Suprapubic skin (tissue), 4 donors: ENCODE results near the gene MRRF. TPM values are rescaled to one million over a fixed set of nuclear protein-coding genes. Genes with fewer than 3 reads are reported as not detected.

ENCODE experiments used
- DNase-seq, 2 donors: peaks; one replicate each; pipeline ENCODE4 v3.0.0-alpha.2; 2019; ENCODE audit warnings: low spot score in 2 of 2
- H3K27ac ChIP-seq: fragments of 200-600 bp; sonication (generic); one replicate; pipeline ENCODE4 v1.5.1; 2019
- H3K27me3 ChIP-seq: fragments of 200-600 bp; sonication (generic); one replicate; pipeline ENCODE4 v1.5.1; 2019
- H3K36me3 ChIP-seq: fragments of 200-600 bp; sonication (generic); one replicate; pipeline ENCODE4 v1.5.1; 2019
- H3K4me1 ChIP-seq: fragments of 200-600 bp; sonication (generic); one replicate; pipeline ENCODE4 v1.5.1; 2019
- H3K4me3 ChIP-seq: fragments of 200-600 bp; sonication (generic); one replicate; pipeline ENCODE4 v1.5.1; 2019; ENCODE audit warnings: mild to moderate bottlenecking
- H3K9me3 ChIP-seq: fragments of 200-600 bp; sonication (generic); one replicate; pipeline ENCODE4 v1.5.1; 2019
- EP300 ChIP-seq: sonication (generic); formaldehyde crosslinking; IDR thresholded peaks from one replicate; pipeline ENCODE4 v1.6.1; 2017; ENCODE audit warnings: antibody characterized with exemption
- POLR2A ChIP-seq, 2 donors: fragments of 450-650 bp; IDR thresholded peaks; one replicate each; pipeline ENCODE4 v1.6.1; 2017; ENCODE audit warnings: antibody characterized with exemption in 2 of 2, mild to moderate bottlenecking in 2 of 2, moderate library complexity in 2 of 2
- POLR2AphosphoS5 ChIP-seq, 3 donors: sonication (generic); formaldehyde crosslinking; IDR thresholded peaks; one replicate each; pipeline ENCODE4 v1.6.1; 2017; ENCODE audit warnings: antibody characterized with exemption in 3 of 3
- WGBS: methylation state at CpG from one replicate; pipeline ENCODE4 v1.1.5; 2018; 5-methylcytosine and 5-hydroxymethylcytosine counted together
- total RNA-seq, 4 donors: library from RNA; depleted of rRNA; stranded (reverse); fragments of >200 nt; gene quantifications; one replicate each; pipeline ENCODE4 v1.1.0, GENCODE V29; 2016
- TF ChIP-seq, protein P1 (sequence below), 2 donors: fragments of 200-600 bp in 1 of 2; fragments of 450-650 bp in 1 of 2; sonication (generic) in 1 of 2; IDR thresholded peaks; one replicate each; pipeline ENCODE4 v1.5.1; 2016 to 2019; ENCODE audit warnings: antibody characterized with exemption in 2 of 2, mild to moderate bottlenecking in 1 of 2, moderate library complexity in 1 of 2

Gene MRRF
- total RNA-seq, 4 donors from 2014 or later = 41.3 to 75.2 (median 44.2) TPM

DNA sequence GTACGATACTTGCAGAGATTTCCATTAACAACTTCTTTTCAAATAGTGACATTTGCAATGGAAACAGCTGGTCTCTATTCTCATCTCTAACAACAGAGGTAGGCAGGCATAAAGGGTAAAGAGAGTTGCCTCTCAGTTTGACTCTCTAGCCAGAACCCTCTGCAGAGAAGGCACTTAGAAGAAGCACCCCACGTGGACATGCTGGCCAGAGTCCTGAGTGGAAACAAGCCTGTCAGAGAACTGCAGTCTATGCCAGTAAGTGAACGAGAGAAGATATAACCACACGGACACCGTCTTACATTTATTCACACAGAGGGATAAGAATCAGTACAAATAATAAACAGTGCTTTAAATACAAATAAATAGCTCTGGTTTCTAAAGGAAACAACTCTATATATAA lies 25.0 kb upstream of the MRRF start:
- TF ChIP-seq POLR2AphosphoS5 (IDR thresholded peaks at IDR 0.05) (no peak), EP300 (no peak), POLR2A (IDR thresholded peaks at IDR 0.05) (no peak)
- TF ChIP-seq, protein P1, sequence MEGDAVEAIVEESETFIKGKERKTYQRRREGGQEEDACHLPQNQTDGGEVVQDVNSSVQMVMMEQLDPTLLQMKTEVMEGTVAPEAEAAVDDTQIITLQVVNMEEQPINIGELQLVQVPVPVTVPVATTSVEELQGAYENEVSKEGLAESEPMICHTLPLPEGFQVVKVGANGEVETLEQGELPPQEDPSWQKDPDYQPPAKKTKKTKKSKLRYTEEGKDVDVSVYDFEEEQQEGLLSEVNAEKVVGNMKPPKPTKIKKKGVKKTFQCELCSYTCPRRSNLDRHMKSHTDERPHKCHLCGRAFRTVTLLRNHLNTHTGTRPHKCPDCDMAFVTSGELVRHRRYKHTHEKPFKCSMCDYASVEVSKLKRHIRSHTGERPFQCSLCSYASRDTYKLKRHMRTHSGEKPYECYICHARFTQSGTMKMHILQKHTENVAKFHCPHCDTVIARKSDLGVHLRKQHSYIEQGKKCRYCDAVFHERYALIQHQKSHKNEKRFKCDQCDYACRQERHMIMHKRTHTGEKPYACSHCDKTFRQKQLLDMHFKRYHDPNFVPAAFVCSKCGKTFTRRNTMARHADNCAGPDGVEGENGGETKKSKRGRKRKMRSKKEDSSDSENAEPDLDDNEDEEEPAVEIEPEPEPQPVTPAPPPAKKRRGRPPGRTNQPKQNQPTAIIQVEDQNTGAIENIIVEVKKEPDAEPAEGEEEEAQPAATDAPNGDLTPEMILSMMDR (IDR thresholded peaks at IDR 0.05) = no peak
- Histone ChIP-seq H3K4me1 (no peaks in the 10 kb centered on the region), H3K27ac (no peak overlapping the region), H3K4me3 (no peak overlapping the region), H3K27me3 (no peaks in the 10 kb centered on the region), H3K9me3 (no peaks in the 10 kb centered on the region), H3K36me3 (peaks cover 55% of the 10 kb centered on the region)
- 88% methylated on average over 5 of the region's 5 CpGs for WGBS
- DNase-seq = no peak

- no peak overlapping the region for H3K4me3 ChIP-seq
- no peak for DNase-seq
- H3K27ac ChIP-seq = no peak overlapping the region
- peaks cover 80% of the 10 kb centered on the region for H3K36me3 ChIP-seq
- TF ChIP-seq POLR2AphosphoS5 (IDR thresholded peaks at IDR 0.05) (no peak), EP300 (no peak), POLR2A (IDR thresholded peaks at IDR 0.05) (no peak)
- TF ChIP-seq, protein P1 (IDR thresholded peaks at IDR 0.05) = no peak
- H3K27me3 ChIP-seq = no peaks in the 10 kb centered on the region
- WGBS = 82% methylated on average over 3 of the region's 3 CpGs
- H3K9me3 ChIP-seq = no peaks in the 10 kb centered on the region
- peaks cover 2% of the 10 kb centered on the region for H3K4me1 ChIP-seq
These were observed 20.3 kb upstream of the MRRF start for GRCh38 chr9:122244349-122244748.

DNA sequence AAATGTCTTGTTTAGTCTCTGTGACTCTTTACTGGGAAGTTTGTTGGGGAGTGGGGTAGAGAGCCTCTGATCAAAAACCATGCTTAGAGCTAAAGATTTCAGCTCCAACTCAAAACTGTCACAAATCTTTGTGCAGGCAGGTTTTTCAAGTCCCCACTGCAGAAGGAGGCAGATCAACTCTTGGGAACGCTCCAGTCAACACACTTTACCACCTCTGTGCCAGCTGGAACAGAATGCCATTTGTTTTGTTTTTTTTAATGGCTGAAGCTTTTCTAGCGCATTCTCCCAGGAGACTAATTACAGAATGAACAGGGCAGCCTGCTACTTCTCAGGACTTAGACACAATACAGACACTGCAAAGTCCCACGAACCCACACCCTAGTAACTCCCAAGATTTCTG lies 18.0 kb upstream of the MRRF start:
- no peaks in the 10 kb centered on the region for H3K9me3 ChIP-seq
- H3K4me3 ChIP-seq = no peak overlapping the region
- H3K4me1 ChIP-seq = peaks cover 4% of the 10 kb centered on the region
- TF ChIP-seq EP300 = no peak
- no peak for TF ChIP-seq POLR2AphosphoS5 (IDR thresholded peaks at IDR 0.05)
- TF ChIP-seq, protein P1 (IDR thresholded peaks at IDR 0.05) = no peak
- no peak for TF ChIP-seq POLR2A (IDR thresholded peaks at IDR 0.05)
- WGBS = 64% methylated on average over 3 of the region's 3 CpGs
- H3K27ac ChIP-seq = no peak overlapping the region
- no peaks in the 10 kb centered on the region for H3K27me3 ChIP-seq
- H3K36me3 ChIP-seq = peaks cover 79% of the 10 kb centered on the region
- no peak for DNase-seq

- no peak for DNase-seq
- peaks cover 73% of the 10 kb centered on the region for H3K36me3 ChIP-seq
- no peaks in the 10 kb centered on the region for H3K27me3 ChIP-seq
- H3K4me3 ChIP-seq = no peak overlapping the region
- H3K9me3 ChIP-seq = no peaks in the 10 kb centered on the region
- no peak overlapping the region for H3K27ac ChIP-seq
- TF ChIP-seq POLR2AphosphoS5 (IDR thresholded peaks at IDR 0.05) = peak in 1 of 3 donors; percentile 23
- TF ChIP-seq, protein P1 (IDR thresholded peaks at IDR 0.05) = no peak
- peaks cover 4% of the 10 kb centered on the region for H3K4me1 ChIP-seq
- 75% methylated on average over 5 of the region's 5 CpGs for WGBS
These were observed 16.2 kb upstream of the MRRF start for GRCh38 chr9:122248448-122248865.

- no peak for TF ChIP-seq POLR2A (IDR thresholded peaks at IDR 0.05)
- TF ChIP-seq, protein P1 (IDR thresholded peaks at IDR 0.05) = no peak
- no peak for TF ChIP-seq POLR2AphosphoS5 (IDR thresholded peaks at IDR 0.05)
- TF ChIP-seq EP300 = no peak
- H3K36me3 ChIP-seq = peaks cover 50% of the 10 kb centered on the region
- H3K27ac ChIP-seq = no peak overlapping the region
- no peaks in the 10 kb centered on the region for H3K9me3 ChIP-seq
- no peak overlapping the region for H3K4me3 ChIP-seq
- H3K4me1 ChIP-seq = peaks cover 4% of the 10 kb centered on the region
- 74% methylated on average over 2 of the region's 2 CpGs for WGBS
- H3K27me3 ChIP-seq = no peaks in the 10 kb centered on the region
- DNase-seq = no peak
These were observed 13.3 kb upstream of the MRRF start for GRCh38 chr9:122251351-122251750.
